SK-N-MC (cell line): ENCODE measurements around the gene AKR7A2.

Experiments
- EZH2 ChIP-seq: fragments of 200-600 bp; sonication (generic); IDR thresholded peaks from one replicate; pipeline ENCODE4 v1.6.1; 2017; ENCODE audit warnings: antibody characterized with exemption
- FOXP2 ChIP-seq: optimal IDR thresholded peaks from 2 replicates; pipeline ENCODE3; 2011; ENCODE audit warnings: mild to moderate bottlenecking, moderate library complexity; ENCODE audit not compliant: insufficient read depth; ENCODE audit errors: extremely low read length, control extremely low read depth
- POLR2AphosphoS5 ChIP-seq: IDR thresholded peaks from 2 replicates; pipeline ENCODE4 v1.6.1; 2012; ENCODE audit warnings: mild to moderate bottlenecking, low read depth, low read length, borderline replicate concordance

DNA sequence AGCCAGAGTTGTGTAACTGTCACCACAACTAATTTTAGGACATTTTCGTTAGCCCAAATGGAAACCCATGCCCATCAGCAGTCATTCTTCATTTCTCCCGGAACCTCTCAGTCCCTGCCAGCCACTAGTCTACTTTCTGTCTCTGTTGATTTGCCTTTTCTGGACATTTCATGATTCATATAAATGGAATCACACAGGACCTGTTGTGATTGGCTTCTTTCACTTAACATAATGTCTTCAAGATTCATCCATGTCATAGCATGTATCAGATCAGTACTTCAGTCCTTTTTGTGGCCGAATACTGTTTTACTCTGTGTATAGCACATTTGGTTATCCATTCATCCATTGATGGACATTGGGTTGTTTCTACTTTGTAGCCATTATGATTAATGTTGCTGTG is 7.3 kb upstream of the AKR7A2 start:
- no peak for TF ChIP-seq EZH2
- no peak for TF ChIP-seq POLR2AphosphoS5
- no peak for TF ChIP-seq FOXP2
